Ovary (tissue), 3 donors: Measurements from ENCODE around the gene RBM20.

Experiments used
- CTCF ChIP-seq, 3 donors: fragments of 450-650 bp in 2 of 3; fragments of 200-600 bp in 1 of 3; IDR thresholded peaks; one replicate each; pipeline versions ENCODE4 v1.5.1 to v1.8.0; 2016 to 2022; ENCODE audit warnings: antibody characterized with exemption in 3 of 3, mild to moderate bottlenecking in 1 of 3
- EP300 ChIP-seq: sonication (generic); formaldehyde crosslinking; IDR thresholded peaks from one replicate; pipeline ENCODE4 v1.6.1; 2017; ENCODE audit warnings: antibody characterized with exemption
- POLR2A ChIP-seq: fragments of 450-650 bp; IDR thresholded peaks from one replicate; pipeline ENCODE4 v1.6.1; 2017; ENCODE audit warnings: antibody characterized with exemption, mild to moderate bottlenecking, moderate library complexity
- donor health status: DM: no; HTN: no; CAD: no.

GRCh38 chr10:110853921-110854605 is 209.9 kb downstream of the RBM20 start:
- TF ChIP-seq CTCF (IDR thresholded peaks at IDR 0.05), result no peak
- TF ChIP-seq POLR2A, result no peak
- TF ChIP-seq EP300, result no peak
